ENCODE results near the gene CACNA1H. TPM values are rescaled to one million over a fixed set of nuclear protein-coding genes. Genes with fewer than 3 reads are reported as not detected.

CACNA1H gene
- total RNA-seq, 1 donor from 2014 or later = 0.02 TPM

- no peak for ATAC-seq (ENCODE audit: low read depth)
- POLR2A ChIA-PET = no interaction called here
- intact Hi-C loops (cut with micrococcal nuclease) = no loop called here
- Mint-ChIP-seq H3K9me3 (no peaks in the 10 kb centered on the region), H3K4me1 (no peaks in the 10 kb centered on the region), H3K27ac (no peak overlapping the region), H3K4me3 (no peak overlapping the region), H3K36me3 (ENCODE audit: low read depth) (no peaks in the 10 kb centered on the region), H3K27me3 (no peaks in the 10 kb centered on the region)
- TF ChIP-seq CTCF (IDR thresholded peaks at IDR 0.05) = no peak
- no peak for DNase-seq
- CTCF ChIA-PET = no interaction called here
These were observed 10.7 kb downstream of the CACNA1H start for GRCh38 chr16:1163567-1164055.

- no peak overlapping the region for H3K4me3 Mint-ChIP-seq
- no peak for ATAC-seq (ENCODE audit: low read depth)
- no peaks in the 10 kb centered on the region for H3K9me3 Mint-ChIP-seq
- DNase-seq = no peak
- H3K4me1 Mint-ChIP-seq = no peaks in the 10 kb centered on the region
- CTCF ChIA-PET = no interaction called here
- TF ChIP-seq CTCF (IDR thresholded peaks at IDR 0.05) = no peak
- POLR2A ChIA-PET = no interaction called here
- no peaks in the 10 kb centered on the region for H3K27me3 Mint-ChIP-seq
- H3K36me3 Mint-ChIP-seq (ENCODE audit: low read depth) = no peaks in the 10 kb centered on the region
- intact Hi-C loops (cut with micrococcal nuclease) = no loop called here
- no peak overlapping the region for H3K27ac Mint-ChIP-seq
These were observed 11.5 kb downstream of the CACNA1H start for GRCh38 chr16:1164382-1164781.

GRCh38 chr16:1164975-1165374 lies 12.1 kb downstream of the CACNA1H start:
- no peaks in the 10 kb centered on the region for H3K36me3 Mint-ChIP-seq (ENCODE audit: low read depth)
- no peak overlapping the region for H3K4me3 Mint-ChIP-seq
- ChIA-PET POLR2A (no interaction called here), CTCF (no interaction called here)
- DNase-seq (no peak), ATAC-seq (ENCODE audit: low read depth) (no peak)
- no peaks in the 10 kb centered on the region for H3K9me3 Mint-ChIP-seq
- TF ChIP-seq CTCF (IDR thresholded peaks at IDR 0.05) = no peak
- no peak overlapping the region for H3K27ac Mint-ChIP-seq
- no peaks in the 10 kb centered on the region for H3K27me3 Mint-ChIP-seq
- intact Hi-C loops (cut with micrococcal nuclease) = no loop called here
- no peaks in the 10 kb centered on the region for H3K4me1 Mint-ChIP-seq

- ATAC-seq (ENCODE audit: low read depth) = no peak
- ChIA-PET POLR2A (no interaction called here), CTCF (no interaction called here)
- no peaks in the 10 kb centered on the region for H3K9me3 Mint-ChIP-seq
- DNase-seq = no peak
- intact Hi-C loops (cut with micrococcal nuclease) = no loop called here
- peaks cover 1% of the 10 kb centered on the region for H3K27me3 Mint-ChIP-seq
- H3K27ac Mint-ChIP-seq = no peak overlapping the region
- no peak overlapping the region for H3K4me3 Mint-ChIP-seq
- no peaks in the 10 kb centered on the region for H3K4me1 Mint-ChIP-seq
- no peak for TF ChIP-seq CTCF (IDR thresholded peaks at IDR 0.05)
- no peaks in the 10 kb centered on the region for H3K36me3 Mint-ChIP-seq (ENCODE audit: low read depth)
These were observed 12.6 kb downstream of the CACNA1H start for GRCh38 chr16:1165511-1165910.

GRCh38 chr16:1167276-1168107 lies 14.6 kb downstream of the CACNA1H start:
- TF ChIP-seq CTCF (IDR thresholded peaks at IDR 0.05) = no peak
- no peak overlapping the region for H3K4me3 Mint-ChIP-seq
- H3K27me3 Mint-ChIP-seq = peaks cover 3% of the 10 kb centered on the region
- H3K27ac Mint-ChIP-seq = no peak overlapping the region
- H3K4me1 Mint-ChIP-seq = no peaks in the 10 kb centered on the region
- intact Hi-C loops (cut with micrococcal nuclease) = no loop called here
- DNase-seq (no peak), ATAC-seq (ENCODE audit: low read depth) (no peak)
- no peaks in the 10 kb centered on the region for H3K36me3 Mint-ChIP-seq (ENCODE audit: low read depth)
- ChIA-PET CTCF (no interaction called here), POLR2A (no interaction called here)
- no peaks in the 10 kb centered on the region for H3K9me3 Mint-ChIP-seq
